GM21825 (cell line): Measurements from ENCODE around the gene RNU5D-1.

Experiments
- ATAC-seq: cut with Tn5 transposase; IDR thresholded peaks from one replicate; pipeline ENCODE4 v1.9.1; 2021; ENCODE audit warnings: mild to moderate bottlenecking, moderate library complexity; ENCODE audit not compliant: unreplicated experiment

The RNU5D-1 gene

GRCh38 chr1:44733784-44734183 lies 2.8 kb upstream of the RNU5D-1 start:
- no peak for ATAC-seq

GRCh38 chr1:44733365-44733764 lies 2.4 kb upstream of the RNU5D-1 start:
- ATAC-seq = no peak

GRCh38 chr1:44724955-44725698 lies 5.8 kb downstream of the RNU5D-1 start:
- no peak for ATAC-seq

GRCh38 chr1:44724296-44724954 lies 6.5 kb downstream of the RNU5D-1 start:
- ATAC-seq = no peak

- ATAC-seq = peak; percentile 33
Observed at GRCh38 chr1:44723496-44724295, 7.3 kb downstream of the RNU5D-1 start.

GRCh38 chr1:44723064-44723463 lies 7.9 kb downstream of the RNU5D-1 start:
- no peak for ATAC-seq

GRCh38 chr1:44721485-44722361 lies 9.2 kb downstream of the RNU5D-1 start:
- ATAC-seq = peak; percentile 62

GRCh38 chr1:44720281-44720680 lies 10.7 kb downstream of the RNU5D-1 start:
- ATAC-seq = no peak

- no peak for ATAC-seq
Observed at GRCh38 chr1:44719318-44719717, 11.7 kb downstream of the RNU5D-1 start.

- ATAC-seq = no peak
Observed at GRCh38 chr1:44718091-44718490, 12.9 kb downstream of the RNU5D-1 start.

- no peak for ATAC-seq
Observed at GRCh38 chr1:44717653-44718052, 13.3 kb downstream of the RNU5D-1 start.

GRCh38 chr1:44717156-44717555 lies 13.8 kb downstream of the RNU5D-1 start:
- no peak for ATAC-seq

- no peak for ATAC-seq
Observed at GRCh38 chr1:44714944-44715571, 15.9 kb downstream of the RNU5D-1 start.

GRCh38 chr1:44714532-44714931 lies 16.4 kb downstream of the RNU5D-1 start:
- ATAC-seq = no peak

- no peak for ATAC-seq
Observed at GRCh38 chr1:44713321-44713781, 17.6 kb downstream of the RNU5D-1 start.

GRCh38 chr1:44707959-44708831 lies 22.8 kb downstream of the RNU5D-1 start:
- no peak for ATAC-seq

- ATAC-seq = no peak
Observed at GRCh38 chr1:44707112-44707881, 23.7 kb downstream of the RNU5D-1 start.

- no peak for ATAC-seq
Observed at GRCh38 chr1:44705938-44706337, 25.0 kb downstream of the RNU5D-1 start.
